ENCODE results near the gene LRRC42.
"Not testable (repeated sequence)": the region's sequence is repeated elsewhere in the genome, so short reads cannot be mapped to it uniquely, and the experiment has no call there.

The LRRC42 gene

GRCh38 chr1:53966794-53967193, 20.6 kb downstream of the LRRC42 start:
- no peak overlapping the region for H3K4me3 ChIP-seq (IDR thresholded peaks at IDR 0.05; ENCODE audit: insufficient read depth, low read depth, low read length)
- H3K27ac ChIP-seq: no peak overlapping the region
- no peaks in the 10 kb centered on the region for H3K79me2 ChIP-seq (ENCODE audit: insufficient read depth, low read depth)
- H4K20me1 ChIP-seq (ENCODE audit: insufficient read depth): no peaks in the 10 kb centered on the region
- H2AFZ ChIP-seq (ENCODE audit: low read depth): no peak overlapping the region
- H3K27me3 ChIP-seq (ENCODE audit: insufficient read depth, low read depth): no peaks in the 10 kb centered on the region
- H3K9ac ChIP-seq: no peak overlapping the region
- TF ChIP-seq, protein P1, sequence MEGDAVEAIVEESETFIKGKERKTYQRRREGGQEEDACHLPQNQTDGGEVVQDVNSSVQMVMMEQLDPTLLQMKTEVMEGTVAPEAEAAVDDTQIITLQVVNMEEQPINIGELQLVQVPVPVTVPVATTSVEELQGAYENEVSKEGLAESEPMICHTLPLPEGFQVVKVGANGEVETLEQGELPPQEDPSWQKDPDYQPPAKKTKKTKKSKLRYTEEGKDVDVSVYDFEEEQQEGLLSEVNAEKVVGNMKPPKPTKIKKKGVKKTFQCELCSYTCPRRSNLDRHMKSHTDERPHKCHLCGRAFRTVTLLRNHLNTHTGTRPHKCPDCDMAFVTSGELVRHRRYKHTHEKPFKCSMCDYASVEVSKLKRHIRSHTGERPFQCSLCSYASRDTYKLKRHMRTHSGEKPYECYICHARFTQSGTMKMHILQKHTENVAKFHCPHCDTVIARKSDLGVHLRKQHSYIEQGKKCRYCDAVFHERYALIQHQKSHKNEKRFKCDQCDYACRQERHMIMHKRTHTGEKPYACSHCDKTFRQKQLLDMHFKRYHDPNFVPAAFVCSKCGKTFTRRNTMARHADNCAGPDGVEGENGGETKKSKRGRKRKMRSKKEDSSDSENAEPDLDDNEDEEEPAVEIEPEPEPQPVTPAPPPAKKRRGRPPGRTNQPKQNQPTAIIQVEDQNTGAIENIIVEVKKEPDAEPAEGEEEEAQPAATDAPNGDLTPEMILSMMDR (conservative IDR thresholded peaks at IDR 0.05; ENCODE audit: low read depth, low read length): no peak
- no peak overlapping the region for H3K4me2 ChIP-seq
- peaks cover 4% of the 10 kb centered on the region for H3K4me1 ChIP-seq (ENCODE audit: low read depth, poor library complexity, severe bottlenecking)
- no peaks in the 10 kb centered on the region for H3K36me3 ChIP-seq (ENCODE audit: insufficient read depth)

GRCh38 chr1:53967409-53968124, 21.4 kb downstream of the LRRC42 start:
- Histone ChIP-seq H3K27ac (no peak overlapping the region), H2AFZ (ENCODE audit: low read depth) (no peak overlapping the region), H3K36me3 (ENCODE audit: insufficient read depth) (no peaks in the 10 kb centered on the region), H4K20me1 (ENCODE audit: insufficient read depth) (no peaks in the 10 kb centered on the region), H3K27me3 (ENCODE audit: insufficient read depth, low read depth) (no peaks in the 10 kb centered on the region), H3K4me3 (IDR thresholded peaks at IDR 0.05; ENCODE audit: insufficient read depth, low read depth, low read length) (no peak overlapping the region), H3K9ac (no peak overlapping the region), H3K4me1 (ENCODE audit: low read depth, poor library complexity, severe bottlenecking) (peaks cover 4% of the 10 kb centered on the region), H3K4me2 (no peak overlapping the region), H3K79me2 (ENCODE audit: insufficient read depth, low read depth) (no peaks in the 10 kb centered on the region)
- TF ChIP-seq, protein P1 (conservative IDR thresholded peaks at IDR 0.05; ENCODE audit: low read depth, low read length): no peak

DNA sequence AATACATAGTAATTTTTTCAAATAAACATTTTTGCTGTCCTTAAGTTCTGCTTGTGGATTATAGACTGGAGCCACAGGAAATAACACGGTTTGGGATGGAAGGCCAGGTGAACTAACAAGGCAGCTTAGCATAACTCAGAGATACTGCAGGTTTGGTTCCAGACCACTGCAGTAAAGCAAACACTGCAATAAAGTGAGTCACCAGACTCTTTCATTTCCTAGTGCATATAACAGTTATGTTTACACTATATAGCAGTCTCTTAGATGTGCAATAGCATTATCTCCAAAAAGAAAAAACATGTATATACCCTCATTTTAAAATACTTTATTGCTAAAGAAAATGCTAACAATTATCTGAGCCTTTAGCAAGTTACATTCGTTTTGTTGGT, 22.0 kb downstream of the LRRC42 start:
- Histone ChIP-seq H3K36me3 (ENCODE audit: insufficient read depth) (no peaks in the 10 kb centered on the region), H4K20me1 (ENCODE audit: insufficient read depth) (no peaks in the 10 kb centered on the region), H3K9ac (no peak overlapping the region), H3K27ac (no peak overlapping the region), H3K4me2 (no peak overlapping the region), H2AFZ (ENCODE audit: low read depth) (no peak overlapping the region), H3K27me3 (ENCODE audit: insufficient read depth, low read depth) (no peaks in the 10 kb centered on the region), H3K4me1 (ENCODE audit: low read depth, poor library complexity, severe bottlenecking) (peaks cover 4% of the 10 kb centered on the region), H3K4me3 (IDR thresholded peaks at IDR 0.05; ENCODE audit: insufficient read depth, low read depth, low read length) (no peak overlapping the region), H3K79me2 (ENCODE audit: insufficient read depth, low read depth) (no peaks in the 10 kb centered on the region)
- TF ChIP-seq, protein P1 (conservative IDR thresholded peaks at IDR 0.05; ENCODE audit: low read depth, low read length): no peak

DNA sequence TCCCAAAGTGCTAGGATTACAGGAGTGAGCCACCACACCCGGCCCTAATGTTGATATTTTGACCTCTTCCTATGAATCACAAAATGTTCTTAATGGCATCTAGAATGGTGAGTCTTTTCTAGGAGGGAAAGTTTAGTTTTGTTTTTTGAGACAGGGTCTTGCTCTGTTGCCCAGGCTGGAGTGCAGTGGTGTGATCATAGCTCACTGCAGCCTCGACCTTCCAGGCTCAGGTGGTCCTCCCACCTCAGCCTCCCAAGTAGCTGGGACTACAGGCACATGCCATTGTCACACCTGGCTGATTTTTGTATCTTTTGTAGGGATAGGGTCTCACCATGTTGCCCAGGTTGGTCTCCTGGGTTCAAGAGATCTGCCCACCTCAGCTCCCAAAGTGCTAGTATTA, 23.2 kb downstream of the LRRC42 start:
- H2AFZ ChIP-seq (ENCODE audit: low read depth); H3K79me2 ChIP-seq (ENCODE audit: insufficient read depth, low read depth); H3K4me3 ChIP-seq (IDR thresholded peaks at IDR 0.05; ENCODE audit: insufficient read depth, low read depth, low read length); H3K9ac ChIP-seq; H4K20me1 ChIP-seq (ENCODE audit: insufficient read depth); H3K36me3 ChIP-seq (ENCODE audit: insufficient read depth); H3K4me2 ChIP-seq; H3K27me3 ChIP-seq (ENCODE audit: insufficient read depth, low read depth); H3K27ac ChIP-seq; H3K4me1 ChIP-seq (ENCODE audit: low read depth, poor library complexity, severe bottlenecking): not testable (repeated sequence)

GRCh38 chr1:53971718-53972117, 25.6 kb downstream of the LRRC42 start:
- no peak overlapping the region for H3K9ac ChIP-seq
- no peak overlapping the region for H3K4me2 ChIP-seq
- TF ChIP-seq, protein P1 (conservative IDR thresholded peaks at IDR 0.05; ENCODE audit: low read depth, low read length): no peak
- no peak overlapping the region for H3K4me3 ChIP-seq (IDR thresholded peaks at IDR 0.05; ENCODE audit: insufficient read depth, low read depth, low read length)
- no peak overlapping the region for H3K27ac ChIP-seq
- no peaks in the 10 kb centered on the region for H3K27me3 ChIP-seq (ENCODE audit: insufficient read depth, low read depth)
- no peaks in the 10 kb centered on the region for H3K4me1 ChIP-seq (ENCODE audit: low read depth, poor library complexity, severe bottlenecking)
- no peaks in the 10 kb centered on the region for H4K20me1 ChIP-seq (ENCODE audit: insufficient read depth)
- H3K36me3 ChIP-seq (ENCODE audit: insufficient read depth): no peaks in the 10 kb centered on the region
- H2AFZ ChIP-seq (ENCODE audit: low read depth): no peak overlapping the region
- no peaks in the 10 kb centered on the region for H3K79me2 ChIP-seq (ENCODE audit: insufficient read depth, low read depth)
